Heart left ventricle (tissue), 16 donors: ENCODE results near the gene PIANP. TPM values are rescaled to one million over a fixed set of nuclear protein-coding genes. Genes with fewer than 3 reads are reported as not detected.

ENCODE experiments used
- ATAC-seq, 4 donors: fragments of 200-7000 bp; cut with Tn5 transposase; one replicate each; pipeline ENCODE4 v1.9.1; 2020 to 2022; ENCODE audit warnings: moderate library complexity in 4 of 4, mild to moderate bottlenecking in 3 of 4, moderate number of reproducible peaks in 1 of 4
- DNase-seq, 5 donors: peaks; one replicate each; pipeline ENCODE4 v3.0.0-alpha.2; 2020
- H3K27ac ChIP-seq, 12 donors: fragments of 200-600 bp; sonication (generic) in 4 of 12; one replicate each; pipeline versions ENCODE4 v1.5.0 to v1.8.0; 2016 to 2022; ENCODE audit warnings: mild to moderate bottlenecking in 2 of 12
- H3K27me3 ChIP-seq, 9 donors: fragments of 200-600 bp; sonication (generic) in 2 of 9; one replicate each; pipeline versions ENCODE4 v1.5.1 to v1.8.0; 2016 to 2022; ENCODE audit warnings: mild to moderate bottlenecking in 3 of 9
- H3K36me3 ChIP-seq, 9 donors: fragments of 200-600 bp; sonication (generic) in 2 of 9; one replicate each; pipeline versions ENCODE4 v1.5.0 to v1.8.0; 2018 to 2022; ENCODE audit warnings: mild to moderate bottlenecking in 2 of 9
- H3K4me1 ChIP-seq, 12 donors: fragments of 200-600 bp; sonication (generic) in 4 of 12; one replicate each; pipeline versions ENCODE4 v1.5.0 to v1.8.0; 2016 to 2022; ENCODE audit warnings: mild to moderate bottlenecking in 3 of 12
- H3K4me3 ChIP-seq, 12 donors: fragments of 200-600 bp; sonication (generic) in 4 of 12; one replicate each; pipeline versions ENCODE4 v1.5.0 to v1.8.0; 2017 to 2022; ENCODE audit warnings: mild to moderate bottlenecking in 9 of 12, moderate library complexity in 4 of 12
- H3K9me3 ChIP-seq, 12 donors: fragments of 200-600 bp; sonication (generic) in 4 of 12; one replicate each; pipeline versions ENCODE4 v1.5.0 to v1.8.0; 2016 to 2022; ENCODE audit warnings: mild to moderate bottlenecking in 1 of 12
- POLR2A ChIP-seq, 2 donors: fragments of 450-650 bp; IDR thresholded peaks; one replicate each; pipeline ENCODE4 v1.6.1; 2017; ENCODE audit warnings: antibody characterized with exemption in 2 of 2, mild to moderate bottlenecking in 2 of 2, moderate library complexity in 2 of 2
- WGBS, 4 donors: extraction: QIAGEN DNeasy Blood & Tissue Kit in 2 of 4; methylation state at CpG; one replicate each; pipeline versions ENCODE4 v1.1.5 to v1.1.7; 2013 to 2018; 5-methylcytosine and 5-hydroxymethylcytosine counted together
- intact Hi-C, 10 donors: fragments of 100-400 bp; cut with DNase I; formaldehyde crosslinking; loops; one replicate each; pipeline versions ENCODE4 v1.11.1 to v1.14.2; 2022
- polyA plus RNA-seq, 2 donors: library from polyadenylated mRNA; stranded (reverse); fragments of 200-250 nt; gene quantifications; one replicate each; pipeline ENCODE4 v1.2.3, GENCODE V29; 2013
- total RNA-seq, 9 donors: library from RNA; depleted of rRNA in 2 of 9; stranded (reverse); fragments of >200 nt in 2 of 9; fragmentation: NEBNext Ultra II Directional in 3 of 9; extraction: Animal tissue kit (Norgen Biotek cat#: 25700) in 3 of 9; gene quantifications; one replicate each; pipeline versions ENCODE4 v1.1.0 to v1.2.4, GENCODE V29; 2016 to 2023
- TF ChIP-seq, protein P1 (sequence below), 12 donors: fragments of 200-600 bp; sonication (generic) in 4 of 12; IDR thresholded peaks; one replicate each; pipeline versions ENCODE4 v1.5.0 to v1.8.0; 2018 to 2022; ENCODE audit warnings: antibody characterized with exemption in 12 of 12, mild to moderate bottlenecking in 5 of 12
- donor health status: ischemic (EF 13 %, LVEDD 7.1; RV severe dilation, severe dysfunction).
- donor health status: healthy with polysubstance abuse.
- donor health status: DM: no; HTN: yes; CAD: no.
- donor health status: DM: no; HTN: no; CAD: no.
- donor health status: ischemic (EF 25% LVEDD 6.9; RV normal size, moderate dysfunction).
- donor health status: ischemic (EF 25% LVEDD 5.7; RV mildly dilated, moderate dysfunction).
- donor health status: healthy.
- donor health status: DM: yes; HTN: yes; CAD: no.
- donor health status: ischemic (EF 35%, LVEDD 5.7; RV mildly dilated, moderate dysfunction).
- donor health status: nonischemic (EF 11% LVEDD 7.7; RV severe dilation, severe dysfunction).
- donor health status: DM: yes; HTN: yes; CAD: no.
- donor health status: PGD.
- donor health status: ischemic (EF 29% LVEDD 5.4; RV normal size, mild dysfunction).
- donor health status: nonischemic (EF 23%, LVEDD 6.1; RV moderate dilation, normal function).

The PIANP gene
- total and polyA plus RNA-seq, 11 donors, result 0.11 to 0.32 (median 0.22) TPM; not detected in 6

GRCh38 chr12:6646276-6647082 lies 54.1 kb downstream of the PIANP start:
- no peak for TF ChIP-seq POLR2A (IDR thresholded peaks at IDR 0.05)
- TF ChIP-seq, protein P1, sequence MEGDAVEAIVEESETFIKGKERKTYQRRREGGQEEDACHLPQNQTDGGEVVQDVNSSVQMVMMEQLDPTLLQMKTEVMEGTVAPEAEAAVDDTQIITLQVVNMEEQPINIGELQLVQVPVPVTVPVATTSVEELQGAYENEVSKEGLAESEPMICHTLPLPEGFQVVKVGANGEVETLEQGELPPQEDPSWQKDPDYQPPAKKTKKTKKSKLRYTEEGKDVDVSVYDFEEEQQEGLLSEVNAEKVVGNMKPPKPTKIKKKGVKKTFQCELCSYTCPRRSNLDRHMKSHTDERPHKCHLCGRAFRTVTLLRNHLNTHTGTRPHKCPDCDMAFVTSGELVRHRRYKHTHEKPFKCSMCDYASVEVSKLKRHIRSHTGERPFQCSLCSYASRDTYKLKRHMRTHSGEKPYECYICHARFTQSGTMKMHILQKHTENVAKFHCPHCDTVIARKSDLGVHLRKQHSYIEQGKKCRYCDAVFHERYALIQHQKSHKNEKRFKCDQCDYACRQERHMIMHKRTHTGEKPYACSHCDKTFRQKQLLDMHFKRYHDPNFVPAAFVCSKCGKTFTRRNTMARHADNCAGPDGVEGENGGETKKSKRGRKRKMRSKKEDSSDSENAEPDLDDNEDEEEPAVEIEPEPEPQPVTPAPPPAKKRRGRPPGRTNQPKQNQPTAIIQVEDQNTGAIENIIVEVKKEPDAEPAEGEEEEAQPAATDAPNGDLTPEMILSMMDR (IDR thresholded peaks at IDR 0.05), result no peak
- whole genome bisulfite sequencing, 4 donors, result 63 to 78% (median 67%) methylated on average over 27 to 28 of the region's 28 CpGs
- peak overlapping the region; percentile 3 to 65 (median 56) for H3K4me3 ChIP-seq
- ATAC-seq (peak in 2 of 4 donors; percentile 3 to 6), DNase-seq (no peak)
- intact Hi-C loops, result loop anchor here in 2 of 10 donors (2.0 to 10.0 kb wide), 2 partner anchors 16 to 82 kb away; partner anchors contain the start of genes ING4 (in 1 of the 2) and NOP2 (in 1 of the 2)
- peaks cover 0 to 10% (median 0%) of the 10 kb centered on the region in 12 donors for H3K9me3 ChIP-seq
- peak overlapping the region in 11 of 12 donors; percentile 19 to 81 (median 62) for H3K27ac ChIP-seq
- H3K36me3 ChIP-seq, result peaks cover 3 to 35% (median 31%) of the 10 kb centered on the region in 9 donors
- H3K4me1 ChIP-seq, result peaks cover 0 to 43% (median 2%) of the 10 kb centered on the region in 12 donors
- no peaks in the 10 kb centered on the region for H3K27me3 ChIP-seq

DNA sequence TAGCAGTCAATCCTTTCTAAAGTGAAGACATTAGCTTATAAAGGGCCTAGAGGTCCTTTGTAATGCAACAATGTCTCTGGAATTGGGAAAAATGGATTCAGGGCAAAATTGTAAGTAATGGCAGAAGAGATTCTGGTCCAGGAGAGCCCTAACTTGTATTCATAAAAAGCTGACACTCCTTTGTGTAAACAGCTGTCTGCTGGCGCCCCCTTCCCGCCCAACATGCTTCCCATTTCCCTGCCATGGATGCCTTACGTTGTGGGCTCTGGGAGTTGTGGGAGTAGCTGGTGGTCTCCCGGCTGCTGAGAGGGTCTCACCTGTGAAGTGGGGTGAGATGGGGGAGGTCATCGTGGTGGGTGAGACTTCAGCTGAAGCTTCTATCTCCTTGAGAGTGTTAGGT lies 55.7 kb downstream of the PIANP start:
- intact Hi-C loops, result loop anchor here in 3 of 10 donors (2.0 to 10.0 kb wide), 3 partner anchors 26 to 80 kb away; partner anchors contain the start of gene NOP2 (in 1 of the 3)
- 38 to 48% (median 43%) methylated on average over 5 of the region's 5 CpGs for WGBS, 4 donors
- peak overlapping the region in 6 of 12 donors; percentile 25 to 91 (median 60) for H3K27ac ChIP-seq

DNA sequence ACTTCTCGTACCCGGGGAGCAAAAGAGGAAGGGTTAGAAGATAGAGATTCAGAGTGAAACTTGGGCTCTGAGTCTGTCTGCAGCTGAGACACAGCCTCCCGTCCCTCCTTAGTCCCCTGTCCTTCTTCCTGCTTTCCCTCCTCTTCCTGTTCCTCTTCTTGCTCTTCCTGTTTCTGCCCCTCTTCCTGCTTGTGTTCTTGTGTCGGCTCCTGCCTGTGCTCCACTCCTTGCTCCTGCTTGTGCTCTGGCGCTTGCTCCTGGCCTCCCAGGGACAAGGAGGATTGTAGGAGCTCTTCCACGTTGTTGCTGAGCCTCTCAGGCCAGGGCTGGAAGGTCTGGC lies 56.4 kb downstream of the PIANP start:
- intact Hi-C loops, result loop anchor here in 3 of 10 donors (2.0 to 10.0 kb wide), 3 partner anchors 25 to 79 kb away; partner anchors contain the start of gene NOP2 (in 1 of the 3)
- H3K4me3 ChIP-seq, result no peak overlapping the region

More for the DNA sequence above, 55.7 kb downstream of the PIANP start:
- peak in 1 of 5 donors; percentile 32 for DNase-seq
- TF ChIP-seq, protein P1 (IDR thresholded peaks at IDR 0.05), result peak in 7 of 12 donors; percentile 9 to 49 (median 21)
- TF ChIP-seq POLR2A (IDR thresholded peaks at IDR 0.05), result no peak
- Histone ChIP-seq H3K36me3 (peaks cover 0 to 19% (median 16%) of the 10 kb centered on the region in 9 donors), H3K9me3 (peaks cover 0 to 10% (median 0%) of the 10 kb centered on the region in 12 donors), H3K27me3 (peaks cover 0 to 5% (median 0%) of the 10 kb centered on the region in 9 donors), H3K4me1 (peaks cover 0 to 54% (median 2%) of the 10 kb centered on the region in 12 donors), H3K4me3 (no peak overlapping the region)
- ATAC-seq, result no peak

More for the DNA sequence above, 56.4 kb downstream of the PIANP start:
- peaks cover 0 to 12% (median 10%) of the 10 kb centered on the region in 9 donors for H3K36me3 ChIP-seq
- H3K27me3 ChIP-seq, result peaks cover 0 to 6% (median 0%) of the 10 kb centered on the region in 9 donors
- peak overlapping the region in 6 of 12 donors; percentile 25 to 91 (median 60) for H3K27ac ChIP-seq
- H3K4me1 ChIP-seq, result peaks cover 0 to 61% (median 2%) of the 10 kb centered on the region in 12 donors
- peaks cover 0 to 10% (median 0%) of the 10 kb centered on the region in 12 donors for H3K9me3 ChIP-seq
- TF ChIP-seq POLR2A (IDR thresholded peaks at IDR 0.05), result no peak
- TF ChIP-seq, protein P1 (IDR thresholded peaks at IDR 0.05), result no peak
- peak in 3 of 4 donors; percentile 8 to 66 (median 37) for ATAC-seq
- 60 to 69% (median 66%) methylated on average over 6 of the region's 6 CpGs for WGBS, 4 donors
- DNase-seq, result peak in 1 of 5 donors; percentile 39

Other genes starting within 250 kb of the PIANP start
- 10 to 100 TPM in 8 of 9 donors, 1 to 10 TPM in 1; 6.9 to 55.6 (median 14.1) TPM for gene TAPBPL, start 248.8 kb downstream of the PIANP start, total RNA-seq
- 10 to 100 TPM in 1 of 2 donors, 1 to 10 TPM in 1; 5.4 to 10.2 TPM for gene TAPBPL, start 248.8 kb downstream of the PIANP start, polyA plus RNA-seq
- gene VAMP1, start 230.1 kb downstream of the PIANP start, total RNA-seq, result 1 to 10 TPM; 2.1 to 8.3 (median 3.4) TPM
- 1 to 10 TPM; 2.7 to 6.2 TPM for gene VAMP1, start 230.1 kb downstream of the PIANP start, polyA plus RNA-seq
- 100 to 1,000 TPM in 8 of 9 donors, 10 to 100 TPM in 1; 95.6 to 300 (median 228) TPM for gene MRPL51, start 207.6 kb downstream of the PIANP start, total RNA-seq
- 100 to 1,000 TPM; 164 to 210 TPM for gene MRPL51, start 207.6 kb downstream of the PIANP start, polyA plus RNA-seq
- gene NCAPD2, start 206.7 kb downstream of the PIANP start, total RNA-seq, result 10 to 100 TPM in 8 of 9 donors, 1 to 10 TPM in 1; 8.4 to 22.4 (median 11.3) TPM
- 1 to 10 TPM; 3.3 to 8.1 TPM for gene NCAPD2, start 206.7 kb downstream of the PIANP start, polyA plus RNA-seq
- gene GAPDH, start 166.3 kb downstream of the PIANP start, total RNA-seq, result 1,000 to 10,000 TPM; 3,379 to 7,430 (median 4,887) TPM
- 1,000 to 10,000 TPM; 4,589 to 6,374 TPM for gene GAPDH, start 166.3 kb downstream of the PIANP start, polyA plus RNA-seq
- gene IFFO1, start 144.8 kb downstream of the PIANP start, total RNA-seq, result 10 to 100 TPM; 13.2 to 27.5 (median 15.0) TPM
- gene IFFO1, start 144.8 kb downstream of the PIANP start, polyA plus RNA-seq, result 10 to 100 TPM; 10.3 to 15.4 TPM
- gene NOP2, start 132.5 kb downstream of the PIANP start, total RNA-seq, result 10 to 100 TPM; 12.9 to 23.8 (median 16.5) TPM
- 10 to 100 TPM; 15.4 to 30.1 TPM for gene NOP2, start 132.5 kb downstream of the PIANP start, polyA plus RNA-seq
- 100 to 1,000 TPM; 131 to 237 (median 160) TPM for gene CHD4, start 93.4 kb downstream of the PIANP start, total RNA-seq
- 100 to 1,000 TPM; 144 to 189 TPM for gene CHD4, start 93.4 kb downstream of the PIANP start, polyA plus RNA-seq
- gene LPAR5, start 64.9 kb downstream of the PIANP start, total RNA-seq, result 10 to 100 TPM in 1 of 9 donors, 1 to 10 TPM in 8; 3.7 to 11.7 (median 4.8) TPM
- 1 to 10 TPM; 3.5 to 4.7 TPM for gene LPAR5, start 64.9 kb downstream of the PIANP start, polyA plus RNA-seq
- 1 to 10 TPM in 4 of 9 donors, under 1 TPM in 4, not detected in 1; 0.32 to 7.2 (median 0.99) TPM for gene ACRBP, start 53.4 kb downstream of the PIANP start, total RNA-seq
- gene ACRBP, start 53.4 kb downstream of the PIANP start, polyA plus RNA-seq, result under 1 TPM; 0.34 to 0.60 TPM
- gene ING4, start 37.7 kb downstream of the PIANP start, total RNA-seq, result 10 to 100 TPM; 17.4 to 39.0 (median 24.7) TPM
- gene ING4, start 37.7 kb downstream of the PIANP start, polyA plus RNA-seq, result 10 to 100 TPM; 14.6 to 23.6 TPM
- 10 to 100 TPM; 19.4 to 38.1 (median 25.2) TPM for gene ZNF384, start 11.4 kb downstream of the PIANP start, total RNA-seq
- 10 to 100 TPM; 15.0 to 29.7 TPM for gene ZNF384, start 11.4 kb downstream of the PIANP start, polyA plus RNA-seq
- 10 to 100 TPM; 56.7 to 96.4 (median 82.6) TPM for gene COPS7A, start 23.2 kb upstream of the PIANP start, total RNA-seq
- gene COPS7A, start 23.2 kb upstream of the PIANP start, polyA plus RNA-seq, result 100 to 1,000 TPM in 1 of 2 donors, 10 to 100 TPM in 1; 54.1 to 108 TPM
- 100 to 1,000 TPM; 126 to 207 (median 152) TPM for gene MLF2, start 52.3 kb upstream of the PIANP start, total RNA-seq
- gene MLF2, start 52.3 kb upstream of the PIANP start, polyA plus RNA-seq, result 100 to 1,000 TPM; 136 to 231 TPM
- 100 to 1,000 TPM in 5 of 9 donors, 10 to 100 TPM in 4; 72.9 to 227 (median 100) TPM for gene PTMS, start 65.5 kb upstream of the PIANP start, total RNA-seq
- 100 to 1,000 TPM; 274 to 331 TPM for gene PTMS, start 65.5 kb upstream of the PIANP start, polyA plus RNA-seq
- gene LAG3, start 71.7 kb upstream of the PIANP start, total RNA-seq, result 1 to 10 TPM in 2 of 9 donors, under 1 TPM in 3, not detected in 4; 0.10 to 1.5 (median 0.43) TPM
- gene LAG3, start 71.7 kb upstream of the PIANP start, polyA plus RNA-seq, result under 1 TPM; 0.03 to 0.34 TPM
- 10 to 100 TPM in 2 of 9 donors, 1 to 10 TPM in 7; 3.0 to 71.9 (median 5.4) TPM for gene CD4, start 88.7 kb upstream of the PIANP start, total RNA-seq
- 1 to 10 TPM; 1.1 to 3.2 TPM for gene CD4, start 88.7 kb upstream of the PIANP start, polyA plus RNA-seq
- gene GPR162, start 121.0 kb upstream of the PIANP start, total RNA-seq, result 1 to 10 TPM; 1.8 to 5.2 (median 2.9) TPM
- 1 to 10 TPM; 4.4 to 7.7 TPM for gene GPR162, start 121.0 kb upstream of the PIANP start, polyA plus RNA-seq
- 10 to 100 TPM in 7 of 9 donors, 1 to 10 TPM in 2; 4.2 to 26.7 (median 16.6) TPM for gene P3H3, start 127.6 kb upstream of the PIANP start, total RNA-seq
- gene P3H3, start 127.6 kb upstream of the PIANP start, polyA plus RNA-seq, result 10 to 100 TPM; 11.5 to 29.9 TPM
- 10 to 100 TPM in 2 of 9 donors, 1 to 10 TPM in 6, under 1 TPM in 1; 0.64 to 12.4 (median 6.2) TPM for gene GNB3, start 140.1 kb upstream of the PIANP start, total RNA-seq
- gene GNB3, start 140.1 kb upstream of the PIANP start, polyA plus RNA-seq, result 1 to 10 TPM; 1.9 to 6.2 TPM
- gene CDCA3, start 150.5 kb upstream of the PIANP start, total RNA-seq, result 1 to 10 TPM in 1 of 9 donors, under 1 TPM in 7, not detected in 1; 0.44 to 8.3 (median 0.96) TPM
- under 1 TPM; 0.42 to 0.65 TPM for gene CDCA3, start 150.5 kb upstream of the PIANP start, polyA plus RNA-seq
- gene USP5, start 151.3 kb upstream of the PIANP start, total RNA-seq, result 10 to 100 TPM; 42.0 to 96.8 (median 61.6) TPM
- 10 to 100 TPM; 23.4 to 52.8 TPM for gene USP5, start 151.3 kb upstream of the PIANP start, polyA plus RNA-seq
- gene TPI1, start 166.7 kb upstream of the PIANP start, total RNA-seq, result 1,000 to 10,000 TPM in 1 of 9 donors, 100 to 1,000 TPM in 8; 600 to 1,024 (median 730) TPM
- gene TPI1, start 166.7 kb upstream of the PIANP start, polyA plus RNA-seq, result 1,000 to 10,000 TPM in 1 of 2 donors, 100 to 1,000 TPM in 1; 648 to 1,605 TPM
- gene SPSB2, start 172.5 kb upstream of the PIANP start, total RNA-seq, result 1 to 10 TPM; 2.3 to 6.6 (median 3.1) TPM
- gene SPSB2, start 172.5 kb upstream of the PIANP start, polyA plus RNA-seq, result 1 to 10 TPM; 4.4 to 4.6 TPM
- 10 to 100 TPM in 5 of 9 donors, 1 to 10 TPM in 4; 8.2 to 15.1 (median 10.3) TPM for gene LRRC23, start 204.0 kb upstream of the PIANP start, total RNA-seq
- gene LRRC23, start 204.0 kb upstream of the PIANP start, polyA plus RNA-seq, result 10 to 100 TPM; 14.8 to 15.3 TPM
- gene ENO2, start 213.8 kb upstream of the PIANP start, total RNA-seq, result 10 to 100 TPM in 6 of 9 donors, 1 to 10 TPM in 3; 4.6 to 30.9 (median 11.6) TPM
- 10 to 100 TPM; 10.4 to 22.1 TPM for gene ENO2, start 213.8 kb upstream of the PIANP start, polyA plus RNA-seq
- 10 to 100 TPM; 38.4 to 82.9 (median 67.2) TPM for gene ATN1, start 227.1 kb upstream of the PIANP start, total RNA-seq
- gene ATN1, start 227.1 kb upstream of the PIANP start, polyA plus RNA-seq, result 10 to 100 TPM; 61.3 to 65.6 TPM
- not detected for gene RNU7-1, start 243.0 kb upstream of the PIANP start, total RNA-seq
- not detected for gene RNU7-1, start 243.0 kb upstream of the PIANP start, polyA plus RNA-seq
- gene C12orf57, start 243.2 kb upstream of the PIANP start, total RNA-seq, result 100 to 1,000 TPM; 108 to 394 (median 167) TPM
- gene C12orf57, start 243.2 kb upstream of the PIANP start, polyA plus RNA-seq, result 100 to 1,000 TPM; 258 to 460 TPM